ENCODE data around the gene CD300LF.

Gene CD300LF

DNA sequence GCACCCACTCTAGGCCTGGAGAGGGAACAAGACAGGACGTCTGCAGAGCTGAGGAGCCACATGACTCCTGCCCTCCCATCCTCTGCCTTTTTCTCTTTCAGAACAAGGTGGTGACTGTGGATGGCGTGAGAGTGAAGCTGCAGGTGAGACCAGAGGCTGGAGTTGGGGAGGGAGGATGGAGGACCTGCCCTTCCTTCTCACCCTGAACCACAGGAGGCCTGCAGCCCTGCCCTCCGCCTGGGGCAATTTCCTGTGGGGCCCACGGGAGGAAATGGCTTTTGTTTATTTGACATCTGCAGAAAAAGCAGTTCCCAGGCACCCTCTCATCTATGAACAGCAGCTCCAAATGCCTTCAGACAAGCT, 29.4 kb upstream of the CD300LF start:
- H3K27ac ChIP-seq = no peak overlapping the region
- TF ChIP-seq, protein P1, sequence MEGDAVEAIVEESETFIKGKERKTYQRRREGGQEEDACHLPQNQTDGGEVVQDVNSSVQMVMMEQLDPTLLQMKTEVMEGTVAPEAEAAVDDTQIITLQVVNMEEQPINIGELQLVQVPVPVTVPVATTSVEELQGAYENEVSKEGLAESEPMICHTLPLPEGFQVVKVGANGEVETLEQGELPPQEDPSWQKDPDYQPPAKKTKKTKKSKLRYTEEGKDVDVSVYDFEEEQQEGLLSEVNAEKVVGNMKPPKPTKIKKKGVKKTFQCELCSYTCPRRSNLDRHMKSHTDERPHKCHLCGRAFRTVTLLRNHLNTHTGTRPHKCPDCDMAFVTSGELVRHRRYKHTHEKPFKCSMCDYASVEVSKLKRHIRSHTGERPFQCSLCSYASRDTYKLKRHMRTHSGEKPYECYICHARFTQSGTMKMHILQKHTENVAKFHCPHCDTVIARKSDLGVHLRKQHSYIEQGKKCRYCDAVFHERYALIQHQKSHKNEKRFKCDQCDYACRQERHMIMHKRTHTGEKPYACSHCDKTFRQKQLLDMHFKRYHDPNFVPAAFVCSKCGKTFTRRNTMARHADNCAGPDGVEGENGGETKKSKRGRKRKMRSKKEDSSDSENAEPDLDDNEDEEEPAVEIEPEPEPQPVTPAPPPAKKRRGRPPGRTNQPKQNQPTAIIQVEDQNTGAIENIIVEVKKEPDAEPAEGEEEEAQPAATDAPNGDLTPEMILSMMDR (IDR thresholded peaks at IDR 0.05) = no peak
- TF ChIP-seq ZFX (IDR thresholded peaks at IDR 0.05; ENCODE audit: borderline replicate concordance) = no peak

DNA sequence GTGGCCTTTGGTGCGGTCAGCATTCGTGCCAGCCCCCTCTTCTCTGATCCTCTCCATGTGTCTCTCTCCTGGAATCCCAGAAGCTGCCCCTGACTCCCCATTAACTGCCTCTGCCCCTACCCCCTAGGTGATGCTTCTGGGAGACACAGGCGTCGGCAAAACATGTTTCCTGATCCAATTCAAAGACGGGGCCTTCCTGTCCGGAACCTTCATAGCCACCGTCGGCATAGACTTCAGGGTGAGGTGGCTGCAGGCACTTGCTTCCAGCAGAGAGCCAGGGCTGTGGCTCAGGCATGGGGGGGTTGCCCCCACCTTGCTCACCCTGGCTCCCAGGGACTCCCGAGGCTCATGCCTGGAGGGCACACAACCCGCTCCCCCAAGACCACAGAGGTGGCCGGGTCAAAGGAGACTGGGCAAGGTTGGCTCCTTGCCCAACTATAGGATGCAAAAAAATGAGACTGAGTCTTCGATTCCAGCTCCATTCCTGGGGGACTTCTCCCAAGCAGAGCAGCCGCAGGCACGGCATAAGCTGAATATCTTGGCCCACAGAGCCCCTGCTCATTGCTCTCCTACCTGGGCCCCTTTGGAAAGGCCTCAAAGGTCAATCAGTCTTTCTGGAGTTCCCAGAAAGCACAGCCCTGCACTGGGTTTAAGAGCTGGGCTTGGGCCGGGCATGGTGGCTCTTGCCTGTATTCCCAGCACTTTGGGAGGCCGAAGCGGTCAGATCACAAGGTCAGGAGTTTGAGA, 28.1 kb upstream of the CD300LF start:
- TF ChIP-seq, protein P1 (IDR thresholded peaks at IDR 0.05) = no peak
- TF ChIP-seq ZFX (IDR thresholded peaks at IDR 0.05; ENCODE audit: borderline replicate concordance) = no peak
- no peak overlapping the region for H3K27ac ChIP-seq

DNA sequence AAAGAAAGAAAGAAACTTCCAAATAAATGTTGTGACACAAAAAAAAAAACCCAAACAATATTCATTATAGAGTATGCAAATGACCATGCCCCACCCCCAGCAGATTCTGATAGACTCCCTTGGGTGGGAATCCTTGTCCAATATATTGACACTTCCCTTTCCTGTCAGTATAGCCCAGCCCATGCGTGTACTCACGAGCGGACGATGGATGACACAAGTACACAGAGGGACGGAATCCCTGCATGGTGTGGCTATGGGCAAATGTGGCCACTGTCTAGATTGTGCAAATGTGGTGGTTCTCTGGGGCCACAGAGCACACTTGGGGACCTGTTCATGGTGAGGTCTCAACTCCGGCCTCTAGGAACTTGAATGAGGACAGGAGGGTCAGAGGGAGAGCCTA, 27.4 kb upstream of the CD300LF start:
- TF ChIP-seq, protein P1 (IDR thresholded peaks at IDR 0.05) = no peak
- TF ChIP-seq ZFX (IDR thresholded peaks at IDR 0.05; ENCODE audit: borderline replicate concordance) = no peak
- no peak overlapping the region for H3K27ac ChIP-seq

- no peak overlapping the region for H3K27ac ChIP-seq
- TF ChIP-seq, protein P1 (IDR thresholded peaks at IDR 0.05) = no peak
- no peak for TF ChIP-seq ZFX (IDR thresholded peaks at IDR 0.05; ENCODE audit: borderline replicate concordance)
Measured at GRCh38 chr17:74739227-74739831, 26.6 kb upstream of the CD300LF start.

- H3K27ac ChIP-seq = no peak overlapping the region
- TF ChIP-seq ZFX (IDR thresholded peaks at IDR 0.05; ENCODE audit: borderline replicate concordance) = no peak
- TF ChIP-seq, protein P1 (IDR thresholded peaks at IDR 0.05) = no peak
Measured at GRCh38 chr17:74738051-74738996, 25.6 kb upstream of the CD300LF start.

GRCh38 chr17:74737299-74738050, 24.8 kb upstream of the CD300LF start:
- H3K27ac ChIP-seq = no peak overlapping the region
- no peak for TF ChIP-seq ZFX (IDR thresholded peaks at IDR 0.05; ENCODE audit: borderline replicate concordance)
- TF ChIP-seq, protein P1 (IDR thresholded peaks at IDR 0.05) = peak; percentile 19

All from 22Rv1 (cell line).